ENCODE measurements around the gene VPS9D1. TPM values are rescaled to one million over a fixed set of nuclear protein-coding genes. Genes with fewer than 3 reads are reported as not detected.

Gene VPS9D1
- total RNA-seq, 1 experiment from 2014 or later, result 4.2 TPM

DNA sequence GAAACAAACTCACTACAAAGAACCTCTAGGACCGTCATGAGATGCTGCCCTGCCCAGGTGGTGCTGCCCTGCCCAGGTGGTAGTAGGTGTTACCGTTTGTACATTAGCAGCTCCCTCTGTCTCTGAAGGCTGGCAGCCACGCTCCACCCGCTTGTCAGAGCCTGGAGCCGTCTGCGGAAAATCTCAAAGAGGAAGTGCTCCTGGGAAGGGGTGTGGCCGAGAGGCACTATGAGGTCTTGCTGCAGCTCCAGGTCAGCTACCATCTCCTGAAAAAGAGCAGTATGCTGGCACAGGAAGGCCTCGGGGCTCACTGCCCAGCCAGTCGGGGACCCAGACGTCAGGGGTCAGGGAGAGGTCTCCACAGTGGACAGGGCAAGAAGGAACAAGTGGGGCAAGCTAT lies 28.9 kb upstream of the VPS9D1 start:
- no peak overlapping the region for H3K27ac Mint-ChIP-seq
- peaks cover 64% of the 10 kb centered on the region for H3K36me3 Mint-ChIP-seq
- DNase-seq (ENCODE audit: low spot score), result no peak
- H3K4me1 Mint-ChIP-seq, result no peaks in the 10 kb centered on the region
- H3K9me3 Mint-ChIP-seq, result no peaks in the 10 kb centered on the region
- H3K4me3 Mint-ChIP-seq, result no peak overlapping the region
- TF ChIP-seq JUN (CRISPR knock-in tag; IDR thresholded peaks at IDR 0.05) (no peak), TCF7 (CRISPR knock-in tag; IDR thresholded peaks at IDR 0.05; ENCODE audit: low read depth) (no peak), ZNF416 (CRISPR knock-in tag; IDR thresholded peaks at IDR 0.05) (no peak), EMX1 (CRISPR knock-in tag; IDR thresholded peaks at IDR 0.05) (no peak), FOXJ3 (CRISPR knock-in tag; IDR thresholded peaks at IDR 0.05; ENCODE audit: borderline replicate concordance) (no peak), ZNF219 (CRISPR knock-in tag; IDR thresholded peaks at IDR 0.05; ENCODE audit: borderline replicate concordance) (no peak), NFYB (CRISPR knock-in tag; conservative IDR thresholded peaks at IDR 0.05; ENCODE audit: low read depth) (no peak), CREM (CRISPR knock-in tag; IDR thresholded peaks at IDR 0.05) (no peak), ZNF138 (CRISPR knock-in tag; conservative IDR thresholded peaks at IDR 0.05) (no peak), ZNF121 (CRISPR knock-in tag; IDR thresholded peaks at IDR 0.05) (no peak), CBFB (CRISPR knock-in tag; IDR thresholded peaks at IDR 0.05; ENCODE audit: low read depth) (no peak)
- TF ChIP-seq, protein P1, sequence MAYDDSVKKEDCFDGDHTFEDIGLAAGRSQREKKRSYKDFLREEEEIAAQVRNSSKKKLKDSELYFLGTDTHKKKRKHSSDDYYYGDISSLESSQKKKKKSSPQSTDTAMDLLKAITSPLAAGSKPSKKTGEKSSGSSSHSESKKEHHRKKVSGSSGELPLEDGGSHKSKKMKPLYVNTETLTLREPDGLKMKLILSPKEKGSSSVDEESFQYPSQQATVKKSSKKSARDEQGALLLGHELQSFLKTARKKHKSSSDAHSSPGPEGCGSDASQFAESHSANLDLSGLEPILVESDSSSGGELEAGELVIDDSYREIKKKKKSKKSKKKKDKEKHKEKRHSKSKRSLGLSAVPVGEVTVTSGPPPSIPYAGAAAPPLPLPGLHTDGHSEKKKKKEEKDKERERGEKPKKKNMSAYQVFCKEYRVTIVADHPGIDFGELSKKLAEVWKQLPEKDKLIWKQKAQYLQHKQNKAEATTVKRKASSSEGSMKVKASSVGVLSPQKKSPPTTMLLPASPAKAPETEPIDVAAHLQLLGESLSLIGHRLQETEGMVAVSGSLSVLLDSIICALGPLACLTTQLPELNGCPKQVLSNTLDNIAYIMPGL (CRISPR knock-in tag; IDR thresholded peaks at IDR 0.05), result no peak
- TF ChIP-seq, protein P2, sequence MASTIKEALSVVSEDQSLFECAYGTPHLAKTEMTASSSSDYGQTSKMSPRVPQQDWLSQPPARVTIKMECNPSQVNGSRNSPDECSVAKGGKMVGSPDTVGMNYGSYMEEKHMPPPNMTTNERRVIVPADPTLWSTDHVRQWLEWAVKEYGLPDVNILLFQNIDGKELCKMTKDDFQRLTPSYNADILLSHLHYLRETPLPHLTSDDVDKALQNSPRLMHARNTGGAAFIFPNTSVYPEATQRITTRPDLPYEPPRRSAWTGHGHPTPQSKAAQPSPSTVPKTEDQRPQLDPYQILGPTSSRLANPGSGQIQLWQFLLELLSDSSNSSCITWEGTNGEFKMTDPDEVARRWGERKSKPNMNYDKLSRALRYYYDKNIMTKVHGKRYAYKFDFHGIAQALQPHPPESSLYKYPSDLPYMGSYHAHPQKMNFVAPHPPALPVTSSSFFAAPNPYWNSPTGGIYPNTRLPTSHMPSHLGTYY (CRISPR knock-in tag; IDR thresholded peaks at IDR 0.05), result no peak
- TF ChIP-seq, protein P3, sequence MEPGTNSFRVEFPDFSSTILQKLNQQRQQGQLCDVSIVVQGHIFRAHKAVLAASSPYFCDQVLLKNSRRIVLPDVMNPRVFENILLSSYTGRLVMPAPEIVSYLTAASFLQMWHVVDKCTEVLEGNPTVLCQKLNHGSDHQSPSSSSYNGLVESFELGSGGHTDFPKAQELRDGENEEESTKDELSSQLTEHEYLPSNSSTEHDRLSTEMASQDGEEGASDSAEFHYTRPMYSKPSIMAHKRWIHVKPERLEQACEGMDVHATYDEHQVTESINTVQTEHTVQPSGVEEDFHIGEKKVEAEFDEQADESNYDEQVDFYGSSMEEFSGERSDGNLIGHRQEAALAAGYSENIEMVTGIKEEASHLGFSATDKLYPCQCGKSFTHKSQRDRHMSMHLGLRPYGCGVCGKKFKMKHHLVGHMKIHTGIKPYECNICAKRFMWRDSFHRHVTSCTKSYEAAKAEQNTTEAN (CRISPR knock-in tag; IDR thresholded peaks at IDR 0.05), result no peak
- TF ChIP-seq, protein P4, sequence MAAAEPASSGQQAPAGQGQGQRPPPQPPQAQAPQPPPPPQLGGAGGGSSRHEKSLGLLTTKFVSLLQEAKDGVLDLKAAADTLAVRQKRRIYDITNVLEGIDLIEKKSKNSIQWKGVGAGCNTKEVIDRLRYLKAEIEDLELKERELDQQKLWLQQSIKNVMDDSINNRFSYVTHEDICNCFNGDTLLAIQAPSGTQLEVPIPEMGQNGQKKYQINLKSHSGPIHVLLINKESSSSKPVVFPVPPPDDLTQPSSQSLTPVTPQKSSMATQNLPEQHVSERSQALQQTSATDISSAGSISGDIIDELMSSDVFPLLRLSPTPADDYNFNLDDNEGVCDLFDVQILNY (CRISPR knock-in tag; IDR thresholded peaks at IDR 0.05), result no peak
- TF ChIP-seq, protein P5, sequence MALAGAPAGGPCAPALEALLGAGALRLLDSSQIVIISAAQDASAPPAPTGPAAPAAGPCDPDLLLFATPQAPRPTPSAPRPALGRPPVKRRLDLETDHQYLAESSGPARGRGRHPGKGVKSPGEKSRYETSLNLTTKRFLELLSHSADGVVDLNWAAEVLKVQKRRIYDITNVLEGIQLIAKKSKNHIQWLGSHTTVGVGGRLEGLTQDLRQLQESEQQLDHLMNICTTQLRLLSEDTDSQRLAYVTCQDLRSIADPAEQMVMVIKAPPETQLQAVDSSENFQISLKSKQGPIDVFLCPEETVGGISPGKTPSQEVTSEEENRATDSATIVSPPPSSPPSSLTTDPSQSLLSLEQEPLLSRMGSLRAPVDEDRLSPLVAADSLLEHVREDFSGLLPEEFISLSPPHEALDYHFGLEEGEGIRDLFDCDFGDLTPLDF (CRISPR knock-in tag; IDR thresholded peaks at IDR 0.05), result no peak
- TF ChIP-seq, protein P6, sequence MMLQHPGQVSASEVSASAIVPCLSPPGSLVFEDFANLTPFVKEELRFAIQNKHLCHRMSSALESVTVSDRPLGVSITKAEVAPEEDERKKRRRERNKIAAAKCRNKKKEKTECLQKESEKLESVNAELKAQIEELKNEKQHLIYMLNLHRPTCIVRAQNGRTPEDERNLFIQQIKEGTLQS (CRISPR knock-in tag; conservative IDR thresholded peaks at IDR 0.05), result no peak
- no peak for ATAC-seq
- POLR2A ChIA-PET, result no interaction called here
- H3K27me3 Mint-ChIP-seq (ENCODE audit: low read depth), result no peaks in the 10 kb centered on the region
- CTCF ChIA-PET, result no interaction called here

DNA sequence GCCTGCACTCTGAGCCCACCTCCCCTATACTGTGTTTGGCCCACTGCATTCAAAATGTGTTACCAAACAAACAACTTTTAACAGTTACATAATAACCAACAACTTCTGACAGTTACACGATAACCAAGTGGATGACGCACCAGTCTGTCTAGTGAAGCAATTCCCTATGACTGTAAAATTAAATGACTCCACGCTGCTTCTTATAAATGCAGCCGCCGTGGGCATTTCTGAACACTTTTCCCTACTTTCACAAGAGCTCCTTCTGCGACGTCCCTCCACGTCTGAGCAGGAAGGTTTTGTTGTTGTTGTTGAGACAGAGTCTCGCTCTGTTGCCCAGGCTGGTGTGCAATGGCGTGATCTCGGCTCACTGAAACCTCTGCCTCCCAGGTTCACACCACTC lies 28.2 kb upstream of the VPS9D1 start:
- no peak for ATAC-seq
- H3K36me3 Mint-ChIP-seq, result peaks cover 68% of the 10 kb centered on the region

More for the DNA sequence above, 28.2 kb upstream of the VPS9D1 start:
- no peak for DNase-seq (ENCODE audit: low spot score)
- no peak overlapping the region for H3K4me3 Mint-ChIP-seq
- ChIA-PET POLR2A (no interaction called here), CTCF (no interaction called here)
- no peaks in the 10 kb centered on the region for H3K27me3 Mint-ChIP-seq (ENCODE audit: low read depth)
- H3K27ac Mint-ChIP-seq, result no peak overlapping the region
- TF ChIP-seq, protein P6 (CRISPR knock-in tag; conservative IDR thresholded peaks at IDR 0.05), result no peak
- TF ChIP-seq ZNF263 (CRISPR knock-in tag; IDR thresholded peaks at IDR 0.05; ENCODE audit: low read depth) (no peak), ZNF423 (CRISPR knock-in tag; IDR thresholded peaks at IDR 0.05) (no peak)
- TF ChIP-seq, protein P7, sequence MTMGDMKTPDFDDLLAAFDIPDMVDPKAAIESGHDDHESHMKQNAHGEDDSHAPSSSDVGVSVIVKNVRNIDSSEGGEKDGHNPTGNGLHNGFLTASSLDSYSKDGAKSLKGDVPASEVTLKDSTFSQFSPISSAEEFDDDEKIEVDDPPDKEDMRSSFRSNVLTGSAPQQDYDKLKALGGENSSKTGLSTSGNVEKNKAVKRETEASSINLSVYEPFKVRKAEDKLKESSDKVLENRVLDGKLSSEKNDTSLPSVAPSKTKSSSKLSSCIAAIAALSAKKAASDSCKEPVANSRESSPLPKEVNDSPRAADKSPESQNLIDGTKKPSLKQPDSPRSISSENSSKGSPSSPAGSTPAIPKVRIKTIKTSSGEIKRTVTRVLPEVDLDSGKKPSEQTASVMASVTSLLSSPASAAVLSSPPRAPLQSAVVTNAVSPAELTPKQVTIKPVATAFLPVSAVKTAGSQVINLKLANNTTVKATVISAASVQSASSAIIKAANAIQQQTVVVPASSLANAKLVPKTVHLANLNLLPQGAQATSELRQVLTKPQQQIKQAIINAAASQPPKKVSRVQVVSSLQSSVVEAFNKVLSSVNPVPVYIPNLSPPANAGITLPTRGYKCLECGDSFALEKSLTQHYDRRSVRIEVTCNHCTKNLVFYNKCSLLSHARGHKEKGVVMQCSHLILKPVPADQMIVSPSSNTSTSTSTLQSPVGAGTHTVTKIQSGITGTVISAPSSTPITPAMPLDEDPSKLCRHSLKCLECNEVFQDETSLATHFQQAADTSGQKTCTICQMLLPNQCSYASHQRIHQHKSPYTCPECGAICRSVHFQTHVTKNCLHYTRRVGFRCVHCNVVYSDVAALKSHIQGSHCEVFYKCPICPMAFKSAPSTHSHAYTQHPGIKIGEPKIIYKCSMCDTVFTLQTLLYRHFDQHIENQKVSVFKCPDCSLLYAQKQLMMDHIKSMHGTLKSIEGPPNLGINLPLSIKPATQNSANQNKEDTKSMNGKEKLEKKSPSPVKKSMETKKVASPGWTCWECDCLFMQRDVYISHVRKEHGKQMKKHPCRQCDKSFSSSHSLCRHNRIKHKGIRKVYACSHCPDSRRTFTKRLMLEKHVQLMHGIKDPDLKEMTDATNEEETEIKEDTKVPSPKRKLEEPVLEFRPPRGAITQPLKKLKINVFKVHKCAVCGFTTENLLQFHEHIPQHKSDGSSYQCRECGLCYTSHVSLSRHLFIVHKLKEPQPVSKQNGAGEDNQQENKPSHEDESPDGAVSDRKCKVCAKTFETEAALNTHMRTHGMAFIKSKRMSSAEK (CRISPR knock-in tag; IDR thresholded peaks at IDR 0.05; ENCODE audit: borderline replicate concordance), result no peak
- TF ChIP-seq, protein P8, sequence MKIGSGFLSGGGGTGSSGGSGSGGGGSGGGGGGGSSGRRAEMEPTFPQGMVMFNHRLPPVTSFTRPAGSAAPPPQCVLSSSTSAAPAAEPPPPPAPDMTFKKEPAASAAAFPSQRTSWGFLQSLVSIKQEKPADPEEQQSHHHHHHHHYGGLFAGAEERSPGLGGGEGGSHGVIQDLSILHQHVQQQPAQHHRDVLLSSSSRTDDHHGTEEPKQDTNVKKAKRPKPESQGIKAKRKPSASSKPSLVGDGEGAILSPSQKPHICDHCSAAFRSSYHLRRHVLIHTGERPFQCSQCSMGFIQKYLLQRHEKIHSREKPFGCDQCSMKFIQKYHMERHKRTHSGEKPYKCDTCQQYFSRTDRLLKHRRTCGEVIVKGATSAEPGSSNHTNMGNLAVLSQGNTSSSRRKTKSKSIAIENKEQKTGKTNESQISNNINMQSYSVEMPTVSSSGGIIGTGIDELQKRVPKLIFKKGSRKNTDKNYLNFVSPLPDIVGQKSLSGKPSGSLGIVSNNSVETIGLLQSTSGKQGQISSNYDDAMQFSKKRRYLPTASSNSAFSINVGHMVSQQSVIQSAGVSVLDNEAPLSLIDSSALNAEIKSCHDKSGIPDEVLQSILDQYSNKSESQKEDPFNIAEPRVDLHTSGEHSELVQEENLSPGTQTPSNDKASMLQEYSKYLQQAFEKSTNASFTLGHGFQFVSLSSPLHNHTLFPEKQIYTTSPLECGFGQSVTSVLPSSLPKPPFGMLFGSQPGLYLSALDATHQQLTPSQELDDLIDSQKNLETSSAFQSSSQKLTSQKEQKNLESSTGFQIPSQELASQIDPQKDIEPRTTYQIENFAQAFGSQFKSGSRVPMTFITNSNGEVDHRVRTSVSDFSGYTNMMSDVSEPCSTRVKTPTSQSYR (CRISPR knock-in tag; IDR thresholded peaks at IDR 0.05), result no peak
- H3K9me3 Mint-ChIP-seq, result no peaks in the 10 kb centered on the region
- no peaks in the 10 kb centered on the region for H3K4me1 Mint-ChIP-seq

All from WTC11 (cell line).